ACC112 (cell line): Measurements from ENCODE around the gene GLUD1.
A peak's percentile ranks its signal among the peaks of the same experiment; 100 is the strongest.
"Not testable (repeated sequence)": the region's sequence is repeated elsewhere in the genome, so short reads cannot be mapped to it uniquely, and the experiment has no call there.

Experiments used
- H2AFZ ChIP-seq: fragments of 200-600 bp; sonication (generic); one replicate; pipeline ENCODE4 v1.6.0; 2017; ENCODE audit warnings: antibody characterized with exemption, low read length; ENCODE audit not compliant: unreplicated experiment
- H3K27ac ChIP-seq: fragments of 200-600 bp; sonication (generic); 2 replicates; pipeline ENCODE4 v1.5.1; 2014; ENCODE audit warnings: low read depth, mild to moderate bottlenecking, antibody characterized with exemption, low read length, moderate library complexity
- H3K27me3 ChIP-seq: fragments of 200-600 bp; sonication (generic); 2 replicates; pipeline ENCODE4 v1.6.1; 2014; ENCODE audit warnings: mild to moderate bottlenecking, antibody characterized with exemption, low read length, moderate library complexity, mixed read lengths; ENCODE audit not compliant: insufficient read depth
- H3K36me3 ChIP-seq: fragments of 200-600 bp; sonication (generic); 2 replicates; pipeline ENCODE4 v1.6.1; 2016; ENCODE audit warnings: mild to moderate bottlenecking, antibody characterized with exemption, low read length, moderate library complexity, mixed read lengths; ENCODE audit not compliant: insufficient read depth
- H3K4me1 ChIP-seq: fragments of 200-600 bp; sonication (generic); one replicate; pipeline ENCODE4 v1.6.1; 2016; ENCODE audit warnings: low read length, mixed read lengths; ENCODE audit not compliant: insufficient read depth, unreplicated experiment, control insufficient read depth
- H3K4me3 ChIP-seq: fragments of 200-600 bp; sonication (generic); 2 replicates; pipeline ENCODE4 v1.5.1; 2014; ENCODE audit warnings: mild to moderate bottlenecking, low read depth, low read length
- H3K79me2 ChIP-seq: fragments of 200-600 bp; sonication (generic); one replicate; pipeline ENCODE4 v1.6.0; 2016; ENCODE audit warnings: low read length; ENCODE audit not compliant: control insufficient read depth, unreplicated experiment, insufficient read depth

Gene GLUD1

GRCh38 chr10:87094373-87095235, at the start of gene GLUD1, which contains the start of gene SHLD2:
TSS of gene GLUD1 (minus strand) at chr10:87094843. CDS start at chr10:87094769, 74 bp downstream.
TSS of gene SHLD2 (plus strand) at chr10:87095206. CDS start at chr10:87151355, 56,149 bp downstream.
- Histone ChIP-seq H3K4me1 (peaks cover 21% of the 10 kb centered on the region), H3K36me3 (peaks cover 10% of the 10 kb centered on the region; the same call in 1 of the 2 replicates), H3K4me3 (peak within 1 kb of the TSS; percentile 89), H2AFZ (peak within 1 kb of the TSS; percentile 68), H3K27me3 (no peaks in the 10 kb centered on the region), H3K27ac (peak within 1 kb of the TSS; percentile 95), H3K79me2 (peaks cover 71% of the 10 kb centered on the region)

DNA sequence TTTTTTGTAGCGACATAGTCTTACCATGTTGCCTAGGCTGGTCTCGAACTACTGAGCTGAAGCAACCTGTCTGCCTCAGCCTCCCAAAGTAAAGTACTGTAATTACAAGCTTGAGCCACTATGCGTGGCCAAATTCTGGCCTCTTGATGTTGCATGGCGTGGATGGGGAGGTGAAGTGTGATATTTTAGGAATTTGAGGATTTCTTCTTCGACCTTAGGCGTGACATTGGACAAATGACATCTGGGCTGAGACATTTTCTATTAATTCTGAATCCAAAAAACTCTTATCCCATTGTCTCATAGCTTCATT, 48.4 kb upstream of the GLUD1 start:
- not testable (repeated sequence) for H3K4me1 ChIP-seq, H3K79me2 ChIP-seq, H3K4me3 ChIP-seq, H3K36me3 ChIP-seq, H2AFZ ChIP-seq, H3K27ac ChIP-seq, H3K27me3 ChIP-seq

GRCh38 chr10:87142230-87143108, 47.8 kb upstream of the GLUD1 start:
- peak overlapping the region; percentile 65 for H3K27ac ChIP-seq
- not testable (repeated sequence) for H3K27me3 ChIP-seq

DNA sequence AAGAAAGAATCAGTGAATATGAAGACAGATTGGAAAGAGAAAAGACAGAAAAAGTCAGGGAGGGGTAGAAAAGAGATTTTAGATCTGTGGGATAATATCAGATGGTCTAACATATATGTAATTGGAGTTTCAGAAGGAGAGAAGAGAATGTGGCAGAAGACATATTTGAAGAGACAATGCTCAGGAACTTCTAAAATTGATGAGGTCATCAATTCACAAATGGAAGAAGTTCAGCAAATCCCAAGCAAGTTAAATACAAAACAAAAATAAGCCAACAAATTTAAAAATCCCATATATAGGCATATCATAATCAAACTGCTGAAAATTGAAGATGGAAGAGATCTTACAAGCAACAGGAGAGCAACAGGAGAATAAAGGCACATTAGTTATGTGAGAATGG, 42.8 kb upstream of the GLUD1 start:
- H3K36me3 ChIP-seq, H3K27ac ChIP-seq, H3K27me3 ChIP-seq, H3K79me2 ChIP-seq, H2AFZ ChIP-seq, H3K4me3 ChIP-seq, H3K4me1 ChIP-seq: not testable (repeated sequence)

More at GRCh38 chr10:87142230-87143108, 47.8 kb upstream of the GLUD1 start:
- not testable (repeated sequence) for H3K36me3 ChIP-seq, H2AFZ ChIP-seq, H3K4me1 ChIP-seq, H3K79me2 ChIP-seq
- H3K4me3 ChIP-seq: peak overlapping the region; percentile 47; the same call in 1 of the 2 replicates

GRCh38 chr10:87134440-87134839, 39.8 kb upstream of the GLUD1 start:
- not testable (repeated sequence) for H2AFZ ChIP-seq, H3K27ac ChIP-seq, H3K79me2 ChIP-seq, H3K27me3 ChIP-seq, H3K4me1 ChIP-seq, H3K36me3 ChIP-seq, H3K4me3 ChIP-seq

DNA sequence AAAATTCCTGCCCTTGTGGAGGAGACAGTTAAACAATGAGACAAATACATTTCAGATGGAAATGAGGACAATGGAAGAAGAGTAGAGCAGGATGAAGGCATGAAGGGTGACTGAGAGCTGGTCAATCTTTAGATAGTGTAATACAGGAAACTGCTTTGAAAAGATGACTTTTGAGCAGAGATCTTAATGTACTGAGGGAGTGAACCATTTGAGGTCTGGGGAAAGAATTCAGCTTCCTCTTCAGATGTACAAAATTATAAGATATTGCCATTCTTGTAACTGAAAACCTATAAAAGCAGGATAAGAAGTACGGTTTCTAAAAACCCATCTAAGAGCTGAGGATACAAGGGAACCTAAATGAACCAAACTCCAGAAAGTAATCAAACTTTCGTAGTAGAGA, 39.3 kb upstream of the GLUD1 start:
- H3K36me3 ChIP-seq, H3K4me3 ChIP-seq, H2AFZ ChIP-seq, H3K4me1 ChIP-seq, H3K79me2 ChIP-seq, H3K27me3 ChIP-seq, H3K27ac ChIP-seq: not testable (repeated sequence)

DNA sequence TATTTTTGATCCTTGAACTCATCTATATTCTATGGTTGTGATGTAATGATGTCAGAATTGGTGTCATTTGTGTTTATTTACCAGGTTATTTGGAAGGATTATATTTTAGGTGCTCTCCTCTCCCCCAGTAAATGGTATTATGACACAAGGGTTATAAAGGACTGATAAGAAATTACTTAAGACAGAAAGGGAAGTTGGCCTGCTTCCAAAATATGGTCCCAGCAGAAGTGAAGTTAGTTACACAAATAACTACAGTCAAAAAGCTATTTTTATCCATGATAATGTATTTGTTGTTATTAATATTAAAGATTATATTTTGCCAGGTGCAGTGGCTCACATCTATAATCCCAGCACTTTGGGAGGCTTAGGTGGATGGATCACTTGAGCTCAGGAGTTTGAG, 37.5 kb upstream of the GLUD1 start:
- H3K4me3 ChIP-seq, H3K27ac ChIP-seq, H3K27me3 ChIP-seq, H3K79me2 ChIP-seq, H3K36me3 ChIP-seq, H3K4me1 ChIP-seq, H2AFZ ChIP-seq: not testable (repeated sequence)

GRCh38 chr10:87127607-87128156, 33.0 kb upstream of the GLUD1 start:
- H3K27me3 ChIP-seq, H3K4me3 ChIP-seq, H3K79me2 ChIP-seq, H2AFZ ChIP-seq, H3K36me3 ChIP-seq, H3K27ac ChIP-seq, H3K4me1 ChIP-seq: not testable (repeated sequence)

DNA sequence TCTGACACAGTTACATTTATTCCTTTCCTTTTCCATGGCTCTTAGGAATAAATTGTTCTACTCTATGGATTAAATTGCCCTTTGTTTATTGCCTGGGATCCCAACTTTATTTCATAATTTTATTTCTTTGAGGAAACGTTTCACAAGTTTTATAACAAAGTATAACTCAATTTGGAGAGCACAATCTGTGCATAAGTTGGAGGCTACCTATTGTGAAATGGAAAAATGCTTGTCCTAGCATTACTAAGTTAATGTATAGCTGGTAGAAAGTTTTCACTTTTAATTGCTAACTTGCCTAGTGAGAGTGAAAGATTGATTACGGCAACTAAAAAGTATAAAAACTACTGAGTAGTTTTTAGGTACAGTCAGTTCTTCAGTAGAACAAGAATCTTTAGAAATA, 32.4 kb upstream of the GLUD1 start:
- not testable (repeated sequence) for H2AFZ ChIP-seq, H3K36me3 ChIP-seq, H3K79me2 ChIP-seq, H3K4me3 ChIP-seq, H3K27me3 ChIP-seq, H3K27ac ChIP-seq, H3K4me1 ChIP-seq

DNA sequence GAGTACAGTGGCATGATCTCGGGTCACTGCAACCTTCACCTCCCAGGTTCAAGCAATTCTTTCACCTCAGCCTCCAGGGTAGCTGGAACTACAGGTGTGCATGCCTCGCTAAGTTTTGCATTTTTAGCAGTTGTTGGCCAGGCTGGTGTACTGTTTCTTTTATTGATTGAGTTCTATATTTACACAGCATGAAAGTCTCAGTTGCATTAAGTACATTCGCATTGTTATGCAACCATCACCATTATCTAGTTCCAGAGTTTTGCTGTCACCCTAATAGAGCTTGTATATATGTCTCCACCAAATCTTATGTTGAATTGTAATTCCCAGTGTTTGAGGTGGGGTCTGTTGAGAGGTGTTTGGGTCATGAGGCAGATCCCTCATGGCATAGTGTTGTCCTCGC, 28.7 kb upstream of the GLUD1 start:
- not testable (repeated sequence) for H3K4me1 ChIP-seq, H2AFZ ChIP-seq, H3K27ac ChIP-seq, H3K27me3 ChIP-seq, H3K4me3 ChIP-seq, H3K79me2 ChIP-seq, H3K36me3 ChIP-seq
